ENCODE results near the gene SLMAP. TPM values are rescaled to one million over a fixed set of nuclear protein-coding genes. Genes with fewer than 3 reads are reported as not detected.

The SLMAP gene
- total and polyA plus RNA-seq, 2 of the 4 experiments (the other 2 are of a cell fraction), result 15.5 to 26.5 TPM

DNA sequence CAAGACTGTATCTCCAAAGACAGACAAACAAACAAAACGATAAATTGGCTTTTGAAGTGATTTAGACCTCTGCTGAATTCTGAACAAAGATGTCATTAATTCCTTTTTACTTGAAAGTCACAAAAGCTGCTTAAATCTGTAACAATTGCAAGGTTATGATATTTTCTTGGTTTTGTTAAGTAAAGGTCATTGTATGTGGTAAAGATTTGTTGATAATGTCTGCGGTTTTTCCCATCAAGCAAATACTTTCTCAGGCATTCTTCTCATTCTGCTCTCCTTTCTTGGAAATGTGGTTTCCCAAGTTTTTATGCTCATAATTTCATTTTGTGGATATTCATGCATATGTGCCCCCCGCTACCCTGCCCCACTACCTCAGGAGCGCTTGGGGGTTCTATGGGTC lies 116.5 kb downstream of the SLMAP start:
- Histone ChIP-seq H2AFZ (replicated peaks; ENCODE audit: low read length, poor library complexity) (no peak overlapping the region), H3K79me1 (ENCODE audit: low read depth in 1 of 2, low read length in 2 of 2) (peaks cover 0 to 15% of the 10 kb centered on the region in 2 experiments; a peak in 2 of 4 replicates), H4K5ac (ENCODE audit: low read depth, low read length) (no peak overlapping the region), H4K91ac (ENCODE audit: insufficient read depth, low read depth, low read length) (no peak overlapping the region), H2BK120ac (ENCODE audit: low read depth, low read length) (no peak overlapping the region), H4K20me1 (ENCODE audit: insufficient read depth, low read length) (no peaks in the 10 kb centered on the region), H2BK20ac (ENCODE audit: low read depth, low read length) (no peak overlapping the region), H3K56ac (ENCODE audit: extremely low read depth, insufficient read depth, low read length) (no peak overlapping the region), H3K4ac (ENCODE audit: low read depth, low read length) (no peak overlapping the region), H2BK5ac (ENCODE audit: low read depth, low read length, poor library complexity, severe bottlenecking) (no peak overlapping the region), H3K9me3 (ENCODE audit: control insufficient read depth, insufficient read depth, low read length) (no peaks in the 10 kb centered on the region), H3K23ac (ENCODE audit: low read depth, low read length) (no peak overlapping the region), H2AK9ac (replicated peaks; ENCODE audit: low read depth, low read length, poor library complexity) (no peak overlapping the region), H3K18ac (ENCODE audit: low read depth, low read length) (no peak overlapping the region), H3K27ac (ENCODE audit: insufficient read depth, low read length) (no peak overlapping the region), H3K27me3 (ENCODE audit: control insufficient read depth, insufficient read depth, low read length) (no peaks in the 10 kb centered on the region), H3K14ac (replicated peaks; ENCODE audit: low read depth, low read length) (no peak overlapping the region), H3K9ac (ENCODE audit: low read depth, low read length) (no peak overlapping the region), H3K4me3 (ENCODE audit: insufficient read depth, low read depth, low read length) (no peak overlapping the region), H3K4me1 (ENCODE audit: control insufficient read depth, insufficient read depth, low read length) (peaks cover 3% of the 10 kb centered on the region), H3K9me1 (ENCODE audit: insufficient read depth, low read length) (peaks cover 3% of the 10 kb centered on the region), H2BK15ac (ENCODE audit: low read depth, low read length) (no peak overlapping the region), H3K4me2 (ENCODE audit: low read depth, low read length) (no peak overlapping the region), H3K36me3 (ENCODE audit: control insufficient read depth, insufficient read depth, low read length) (peaks cover 9% of the 10 kb centered on the region), H2AK5ac (ENCODE audit: low read depth, low read length) (no peak overlapping the region), H4K8ac (ENCODE audit: low read depth in 2 of 2, low read length in 2 of 2) (no peak overlapping the region)
- TF ChIP-seq CHD1 (IDR thresholded peaks at IDR 0.05; ENCODE audit: low read depth, low read length) (no peak), POLR2A (IDR thresholded peaks at IDR 0.05; ENCODE audit: low read depth, low read length) (no peak), BHLHE40 (IDR thresholded peaks at IDR 0.05; ENCODE audit: low read depth, low read length) (no peak), CEBPB (IDR thresholded peaks at IDR 0.05; ENCODE audit: low read depth, low read length) (no peak), MXI1 (IDR thresholded peaks at IDR 0.05; ENCODE audit: borderline replicate concordance, low read depth, low read length) (no peak), RCOR1 (IDR thresholded peaks at IDR 0.05; ENCODE audit: insufficient replicate concordance, low read length) (no peak), RAD21 (IDR thresholded peaks at IDR 0.05; ENCODE audit: low read length) (no peak), NFE2L2 (IDR thresholded peaks at IDR 0.05; ENCODE audit: low read depth, low read length) (no peak), RFX5 (IDR thresholded peaks at IDR 0.05; ENCODE audit: low read depth, low read length) (no peak), FOS (IDR thresholded peaks at IDR 0.05; ENCODE audit: low read depth, low read length) (no peak), SMC3 (IDR thresholded peaks at IDR 0.05; ENCODE audit: low read depth, low read length) (no peak)
- TF ChIP-seq, protein P1, sequence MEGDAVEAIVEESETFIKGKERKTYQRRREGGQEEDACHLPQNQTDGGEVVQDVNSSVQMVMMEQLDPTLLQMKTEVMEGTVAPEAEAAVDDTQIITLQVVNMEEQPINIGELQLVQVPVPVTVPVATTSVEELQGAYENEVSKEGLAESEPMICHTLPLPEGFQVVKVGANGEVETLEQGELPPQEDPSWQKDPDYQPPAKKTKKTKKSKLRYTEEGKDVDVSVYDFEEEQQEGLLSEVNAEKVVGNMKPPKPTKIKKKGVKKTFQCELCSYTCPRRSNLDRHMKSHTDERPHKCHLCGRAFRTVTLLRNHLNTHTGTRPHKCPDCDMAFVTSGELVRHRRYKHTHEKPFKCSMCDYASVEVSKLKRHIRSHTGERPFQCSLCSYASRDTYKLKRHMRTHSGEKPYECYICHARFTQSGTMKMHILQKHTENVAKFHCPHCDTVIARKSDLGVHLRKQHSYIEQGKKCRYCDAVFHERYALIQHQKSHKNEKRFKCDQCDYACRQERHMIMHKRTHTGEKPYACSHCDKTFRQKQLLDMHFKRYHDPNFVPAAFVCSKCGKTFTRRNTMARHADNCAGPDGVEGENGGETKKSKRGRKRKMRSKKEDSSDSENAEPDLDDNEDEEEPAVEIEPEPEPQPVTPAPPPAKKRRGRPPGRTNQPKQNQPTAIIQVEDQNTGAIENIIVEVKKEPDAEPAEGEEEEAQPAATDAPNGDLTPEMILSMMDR (conservative IDR thresholded peaks at IDR 0.05; ENCODE audit: low read depth, low read length), result no peak
- TF ChIP-seq, protein P2, sequence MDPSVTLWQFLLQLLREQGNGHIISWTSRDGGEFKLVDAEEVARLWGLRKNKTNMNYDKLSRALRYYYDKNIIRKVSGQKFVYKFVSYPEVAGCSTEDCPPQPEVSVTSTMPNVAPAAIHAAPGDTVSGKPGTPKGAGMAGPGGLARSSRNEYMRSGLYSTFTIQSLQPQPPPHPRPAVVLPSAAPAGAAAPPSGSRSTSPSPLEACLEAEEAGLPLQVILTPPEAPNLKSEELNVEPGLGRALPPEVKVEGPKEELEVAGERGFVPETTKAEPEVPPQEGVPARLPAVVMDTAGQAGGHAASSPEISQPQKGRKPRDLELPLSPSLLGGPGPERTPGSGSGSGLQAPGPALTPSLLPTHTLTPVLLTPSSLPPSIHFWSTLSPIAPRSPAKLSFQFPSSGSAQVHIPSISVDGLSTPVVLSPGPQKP (IDR thresholded peaks at IDR 0.05; ENCODE audit: borderline replicate concordance, low read depth, low read length), result no peak
- in situ Hi-C loops (cut with MboI; ENCODE audit: low sequenced_read_pairs), result loop anchor here (25.0 kb wide), 1 partner anchor 485 kb away; no protein-coding TSS in a partner anchor
- ChIA-PET POLR2A (ENCODE audit: unreplicated experiment) (no interaction called here), CTCF (no interaction called here)
- dilution Hi-C loops (cut with HindIII; ENCODE audit: low sequenced_read_pairs, unreplicated experiment), result no loop called here
- intact Hi-C loops (cut with micrococcal nuclease), result no loop called here
- no CpG with 5 or more reads among the region's 4 CpGs for WGBS, 2 experiments (ENCODE audit: extremely low coverage in 2 of 2, insufficient read length in 1 of 2)
- ATAC-seq (ENCODE audit: low read depth), result no peak
- peak; percentile 45 for DNase-seq
- no TSS peak for BruUV-seq (replicated peaks)
